GM23248 (cell line): Measurements from ENCODE around the gene MYO1H. TPM values are rescaled to one million over a fixed set of nuclear protein-coding genes. Genes with fewer than 3 reads are reported as not detected.
A peak's percentile ranks its signal among the peaks of the same experiment; 100 is the strongest.
"Not testable (repeated sequence)": the region's sequence is repeated elsewhere in the genome, so short reads cannot be mapped to it uniquely, and the experiment has no call there.

Experiments used
- DNase-seq: peaks from one replicate; pipeline ENCODE4 v3.0.0-alpha.2; 2015
- H2AFZ ChIP-seq: fragments of 200-600 bp; sonication (generic); 2 replicates; pipeline ENCODE4 v1.6.1; 2016; ENCODE audit warnings: antibody characterized with exemption
- H3F3A ChIP-seq: fragments of 200-600 bp; sonication (generic); 2 replicates; pipeline ENCODE4 v1.6.1; 2016; ENCODE audit warnings: mild to moderate bottlenecking, antibody characterized with exemption, mixed run types; ENCODE audit not compliant: insufficient read depth
- H3K27ac ChIP-seq: fragments of 200-600 bp; sonication (generic); 2 replicates; pipeline ENCODE4 v1.5.1; 2016; ENCODE audit warnings: mild to moderate bottlenecking
- H3K27me3 ChIP-seq: fragments of 200-600 bp; sonication (generic); replicated peaks from 2 replicates; pipeline ENCODE4 v1.6.1; 2016; ENCODE audit warnings: mild to moderate bottlenecking; ENCODE audit not compliant: insufficient read depth
- H3K36me3 ChIP-seq: fragments of 200-600 bp; sonication (generic); 2 replicates; pipeline ENCODE4 v1.6.1; 2016; ENCODE audit warnings: low read depth, mild to moderate bottlenecking
- H3K4me1 ChIP-seq: fragments of 200-600 bp; sonication (generic); 2 replicates; pipeline ENCODE4 v1.6.1; 2016; ENCODE audit warnings: mild to moderate bottlenecking; ENCODE audit not compliant: insufficient read depth
- H3K4me2 ChIP-seq: fragments of 200-600 bp; sonication (generic); one replicate; pipeline ENCODE4 v1.6.1; 2016; ENCODE audit warnings: mild to moderate bottlenecking; ENCODE audit not compliant: unreplicated experiment
- H3K4me3 ChIP-seq: fragments of 200-600 bp; sonication (generic); 2 replicates; pipeline ENCODE4 v1.5.1; 2016; ENCODE audit warnings: mild to moderate bottlenecking
- H3K79me2 ChIP-seq: fragments of 200-600 bp; sonication (generic); 2 replicates; pipeline ENCODE4 v1.6.1; 2016; ENCODE audit warnings: mild to moderate bottlenecking; ENCODE audit not compliant: insufficient read depth
- H3K9ac ChIP-seq: fragments of 200-600 bp; sonication (generic); 2 replicates; pipeline ENCODE4 v1.6.1; 2016; ENCODE audit warnings: mild to moderate bottlenecking
- H3K9me2 ChIP-seq: fragments of 200-600 bp; sonication (generic); 2 replicates; pipeline ENCODE4 v1.6.1; 2016; ENCODE audit warnings: mixed run types, mild to moderate bottlenecking, moderate library complexity; ENCODE audit not compliant: insufficient read depth
- H3K9me3 ChIP-seq: fragments of 200-600 bp; sonication (generic); one replicate; pipeline ENCODE4 v1.6.1; 2017; ENCODE audit warnings: low read depth
- H4K20me1 ChIP-seq: fragments of 200-600 bp; sonication (generic); 2 replicates; pipeline ENCODE4 v1.6.0; 2016; ENCODE audit not compliant: insufficient read depth
- EZH2 ChIP-seq: fragments of 200-600 bp; sonication (generic); IDR thresholded peaks from 2 replicates; pipeline ENCODE4 v1.6.1; 2018; ENCODE audit warnings: antibody characterized with exemption, mild to moderate bottlenecking; ENCODE audit not compliant: insufficient read depth, poor library complexity, severe bottlenecking
- EZH2phosphoT487 ChIP-seq: fragments of 200-600 bp; sonication (generic); IDR thresholded peaks from 2 replicates; pipeline ENCODE4 v1.6.1; 2018; ENCODE audit warnings: antibody characterized with exemption, moderate library complexity, mild to moderate bottlenecking, low read depth; ENCODE audit not compliant: insufficient read depth
- WGBS, 2 experiments: methylation state at CpG; one replicate each; pipeline ENCODE4 v1.1.6; 2015 to 2017; ENCODE audit warnings: low lambda C conversion rate in 2 of 2, low coverage in 1 of 2; ENCODE audit errors: missing lambda C conversion rate in 2 of 2; 5-methylcytosine and 5-hydroxymethylcytosine counted together
- in situ Hi-C: fragments of 300-500 bp; cut with MboI; formaldehyde crosslinking; loops from 2 replicates; pipeline ENCODE4 v1.15.0; 2020
- polyA plus RNA-seq: library from polyadenylated mRNA; unstranded; fragments of >200 nt; fragmentation: Nextera tagmentation; extraction: Ambion mirVana; gene quantifications from 2 replicates; pipeline ENCODE4 v1.2.1, GENCODE V29; 2016
- total RNA-seq: library from RNA; depleted of rRNA; stranded (reverse); fragments of >200 nt; shearing (Covaris generic); gene quantifications from 2 replicates; pipeline ENCODE4 v1.2.3, GENCODE V29; 2014

Gene MYO1H
- total and polyA plus RNA-seq, 2 experiments from 2014 or later, result not detected

DNA sequence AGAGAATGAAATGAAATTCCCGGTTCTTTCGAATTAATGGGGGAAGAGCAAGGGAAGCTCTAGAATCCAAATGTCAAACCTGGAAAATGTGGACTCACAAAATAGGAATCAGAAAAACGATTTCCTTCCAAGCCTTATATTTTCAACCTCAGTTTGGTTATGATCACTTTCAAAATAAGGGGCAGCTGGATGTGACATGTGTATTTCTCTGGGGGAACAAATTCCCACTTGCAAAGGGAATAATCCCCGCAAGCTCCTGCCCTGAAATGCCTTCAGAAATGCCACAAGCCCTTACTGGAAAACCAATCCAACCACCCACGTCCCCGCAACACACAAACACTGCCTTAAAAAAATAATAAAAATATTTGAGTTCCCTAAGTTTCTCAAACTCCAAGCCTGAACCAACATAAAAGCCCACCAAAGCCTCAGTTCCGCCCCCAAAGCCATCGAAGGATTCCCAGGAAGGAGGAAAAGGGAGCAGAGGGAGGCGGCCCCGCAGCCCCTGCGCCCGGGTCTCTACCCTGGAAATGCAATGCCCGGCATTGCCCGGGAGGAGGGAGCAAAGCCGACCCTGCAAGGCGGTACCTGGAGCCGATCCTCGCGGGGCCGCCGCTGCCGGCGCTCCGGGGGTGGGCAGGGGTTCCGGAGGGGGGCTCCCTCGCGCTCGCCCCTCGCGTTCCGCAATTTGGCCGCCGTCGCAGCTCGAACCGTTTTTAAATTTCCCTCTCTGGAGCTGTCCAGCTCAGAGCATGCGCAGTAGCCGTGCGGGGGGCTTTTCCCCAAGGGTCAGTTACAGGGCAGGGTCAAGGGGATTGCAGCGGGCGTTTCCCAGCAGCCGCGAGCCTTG, 38.9 kb upstream of the MYO1H start, which contains the start of gene FOXN4:
FOXN4 (minus strand) TSS at position 751 of the 847 bp plus-strand sequence. CDS start 963 bp downstream, outside the sequence.
- no peaks in the 10 kb centered on the region for H3F3A ChIP-seq
- 15 to 29% methylated on average over 13 to 29 of the region's 43 CpGs for WGBS, 2 experiments
- no peak within 1 kb of the TSS for H3K9ac ChIP-seq
- no peaks in the 10 kb centered on the region for H3K36me3 ChIP-seq
- H3K27me3 ChIP-seq, result peaks cover 67% of the 10 kb centered on the region
- H2AFZ ChIP-seq, result peak within 1 kb of the TSS; percentile 65
- H4K20me1 ChIP-seq, result no peaks in the 10 kb centered on the region
- H3K27ac ChIP-seq, result no peak within 1 kb of the TSS
- no peaks in the 10 kb centered on the region for H3K4me1 ChIP-seq
- TF ChIP-seq EZH2, result peak; percentile 90
- TF ChIP-seq EZH2phosphoT487, result 0 out of 2 replicates have a peak, but pooled peaks have one; percentile 23
- peak within 1 kb of the TSS; percentile 28 for H3K4me2 ChIP-seq
- no peaks in the 10 kb centered on the region for H3K79me2 ChIP-seq
- in situ Hi-C loops, result no loop called here
- H3K9me3 ChIP-seq, result no peaks in the 10 kb centered on the region
- H3K4me3 ChIP-seq, result peak within 1 kb of the TSS; percentile 60
- no peaks in the 10 kb centered on the region for H3K9me2 ChIP-seq
- DNase-seq, result no peak

DNA sequence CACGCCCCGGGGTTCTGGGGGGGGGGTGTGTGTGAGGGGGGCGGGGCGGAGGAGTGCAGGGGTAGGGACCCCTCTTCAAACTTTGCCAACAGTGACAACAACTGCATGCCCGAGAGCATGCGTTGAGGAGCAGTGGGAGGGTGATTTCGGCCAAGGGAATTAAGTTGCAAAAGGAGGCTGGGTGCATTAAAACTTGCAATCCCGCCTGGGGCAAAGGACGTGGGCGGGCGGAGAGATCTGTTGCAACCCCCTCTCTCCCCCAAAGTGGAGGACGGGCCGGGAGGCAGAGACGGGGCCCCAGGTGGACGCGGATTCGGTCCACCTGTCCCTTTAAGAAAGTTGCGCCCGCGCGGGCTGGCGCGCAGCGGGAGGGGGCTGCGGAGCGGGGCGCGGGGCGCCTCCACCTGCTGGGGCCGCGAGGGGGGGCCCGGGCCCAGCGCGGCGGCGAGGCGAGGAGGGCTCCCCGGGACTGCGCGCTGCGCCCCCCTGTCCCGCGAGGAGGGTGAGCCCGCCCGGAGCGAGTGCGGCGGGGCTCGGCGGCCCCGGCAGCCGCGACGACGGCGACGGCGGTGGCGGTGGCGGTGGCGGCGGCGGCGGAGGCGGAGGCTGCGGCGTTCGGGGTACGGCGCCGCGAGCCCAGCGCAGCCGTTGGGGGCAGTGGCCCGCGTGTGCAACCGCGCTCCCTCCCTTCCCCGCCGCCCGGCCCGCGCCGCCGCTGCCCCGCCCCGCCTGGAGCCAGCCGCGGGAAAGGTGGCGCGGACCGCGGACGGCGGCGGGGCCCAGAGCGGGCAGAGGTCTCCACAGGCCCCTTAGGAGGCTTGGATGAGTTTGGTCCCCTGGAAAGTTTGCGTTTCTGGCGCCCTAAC, 38.1 kb upstream of the MYO1H start:
- Histone ChIP-seq H3K9me3 (no peaks in the 10 kb centered on the region), H3K4me3 (peak overlapping the region; percentile 60), H3F3A (no peaks in the 10 kb centered on the region), H3K4me2 (peak overlapping the region; percentile 28), H3K27me3 (peaks cover 62% of the 10 kb centered on the region), H3K4me1 (no peaks in the 10 kb centered on the region), H3K79me2 (no peaks in the 10 kb centered on the region), H3K9ac (no peak overlapping the region), H3K9me2 (no peaks in the 10 kb centered on the region), H3K27ac (no peak overlapping the region), H3K36me3 (no peaks in the 10 kb centered on the region), H4K20me1 (no peaks in the 10 kb centered on the region), H2AFZ (peak overlapping the region; percentile 65)
- 0 to 1% methylated on average over 23 to 29 of the region's 99 CpGs for WGBS, 2 experiments
- TF ChIP-seq EZH2phosphoT487, result no peak
- TF ChIP-seq EZH2, result no peak
- DNase-seq, result peak; percentile 17
- in situ Hi-C loops, result no loop called here

DNA sequence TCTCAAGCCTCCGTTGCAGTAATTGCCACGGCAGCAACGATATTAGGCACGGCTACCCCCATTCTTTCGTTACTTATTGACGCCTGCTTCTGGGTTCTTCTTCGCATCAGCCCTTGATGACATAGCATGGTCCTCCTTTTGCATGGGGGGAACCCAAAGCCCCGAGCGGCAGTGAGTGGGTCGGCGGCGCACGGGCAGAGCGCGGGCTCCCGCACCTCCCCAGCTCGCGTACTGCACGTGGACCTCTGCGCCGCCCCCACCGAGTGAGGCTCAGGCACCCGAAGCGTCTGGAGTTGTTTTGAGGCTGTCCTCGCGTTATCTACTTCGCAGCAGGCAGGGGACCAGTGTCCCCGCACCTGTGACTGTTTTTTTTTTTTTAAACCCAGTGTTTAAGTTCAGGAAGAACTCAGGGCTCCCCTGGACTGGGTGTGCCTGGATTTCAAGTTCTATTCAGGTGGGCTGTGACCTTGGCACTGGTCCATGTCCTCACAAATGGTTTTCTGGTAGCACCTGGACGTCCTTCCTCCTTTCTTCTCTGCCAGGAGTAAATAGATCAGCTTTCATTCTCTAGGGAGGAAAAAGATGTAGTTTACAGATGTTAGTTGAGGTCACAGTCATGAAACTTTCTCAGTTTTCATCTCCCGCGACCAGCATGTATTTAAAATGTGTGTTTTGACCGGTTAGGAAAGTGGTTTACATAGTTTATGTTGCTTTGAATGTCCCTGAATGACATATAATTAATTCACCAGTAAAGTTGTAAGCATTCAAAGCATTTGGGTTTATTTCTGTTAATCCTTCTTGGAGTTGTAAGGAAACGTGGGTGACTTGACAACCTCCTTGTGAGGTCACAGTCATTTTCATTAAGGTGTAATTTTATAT, 37.2 kb upstream of the MYO1H start:
- peak overlapping the region; percentile 60 for H3K4me3 ChIP-seq
- H2AFZ ChIP-seq, result peak overlapping the region; percentile 65
- WGBS, 2 experiments, result 14% methylated on average over 33 of the region's 33 CpGs

DNA sequence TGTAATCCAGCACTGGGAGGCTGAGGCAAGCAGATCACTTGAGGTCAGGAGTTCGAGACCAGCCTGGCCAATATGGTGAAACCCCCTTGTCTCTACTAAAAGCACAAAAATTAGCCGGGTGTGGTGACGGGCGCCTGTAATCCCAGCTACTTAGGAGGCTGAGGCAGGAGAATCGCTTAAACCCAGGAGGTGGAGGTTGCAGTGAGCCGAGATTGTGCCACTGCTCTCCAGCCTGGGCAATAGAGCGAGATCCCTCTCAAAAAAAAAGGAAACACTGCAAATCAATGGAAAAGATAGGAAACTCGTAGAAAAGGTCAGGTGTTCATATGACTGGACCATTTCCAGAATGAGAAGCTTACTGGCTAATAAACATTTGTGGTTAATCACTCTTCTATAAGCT, 26.4 kb upstream of the MYO1H start:
- H3K79me2 ChIP-seq, DNase-seq, H3K4me3 ChIP-seq, H2AFZ ChIP-seq, in situ Hi-C loops, H4K20me1 ChIP-seq, H3K4me1 ChIP-seq, H3K9me2 ChIP-seq, H3K9me3 ChIP-seq, H3F3A ChIP-seq, H3K27ac ChIP-seq, H3K9ac ChIP-seq, H3K4me2 ChIP-seq, H3K36me3 ChIP-seq: not testable (repeated sequence)
- peaks cover 26% of the 10 kb centered on the region; the same call in 1 of the 2 replicates for H3K27me3 ChIP-seq
- WGBS, 2 experiments, result 47 to 51% methylated on average over 8 of the region's 8 CpGs

More for the DNA sequence above, 37.2 kb upstream of the MYO1H start:
- no peaks in the 10 kb centered on the region for H3K9me2 ChIP-seq
- H4K20me1 ChIP-seq, result no peaks in the 10 kb centered on the region
- no peaks in the 10 kb centered on the region for H3K9me3 ChIP-seq
- no peaks in the 10 kb centered on the region for H3K4me1 ChIP-seq
- H3K27ac ChIP-seq, result no peak overlapping the region
- no peak for DNase-seq
- no peaks in the 10 kb centered on the region for H3K36me3 ChIP-seq
- no peaks in the 10 kb centered on the region for H3F3A ChIP-seq
- H3K79me2 ChIP-seq, result no peaks in the 10 kb centered on the region
- H3K27me3 ChIP-seq, result peaks cover 55% of the 10 kb centered on the region
- in situ Hi-C loops, result no loop called here
- no peak overlapping the region for H3K9ac ChIP-seq
- peak overlapping the region; percentile 28 for H3K4me2 ChIP-seq
- TF ChIP-seq EZH2phosphoT487, result 0 out of 2 replicates have a peak, but pooled peaks have one; percentile 26
- peak; percentile 94 for TF ChIP-seq EZH2
